22Rv1 (cell line): ENCODE results near the gene ANTXR1.

Experiments used
- H3K27ac ChIP-seq: fragments of 450-650 bp; 2 replicates; pipeline ENCODE4 v1.5.1; 2017
- ZFX ChIP-seq: fragments of 450-650 bp; IDR thresholded peaks from 2 replicates; pipeline ENCODE4 v1.6.1; 2017; ENCODE audit warnings: antibody characterized with exemption, borderline replicate concordance
- TF ChIP-seq, protein P1 (sequence below): fragments of 450-650 bp; IDR thresholded peaks from 2 replicates; pipeline ENCODE4 v1.5.1; 2017; ENCODE audit warnings: mild to moderate bottlenecking

Gene ANTXR1

DNA sequence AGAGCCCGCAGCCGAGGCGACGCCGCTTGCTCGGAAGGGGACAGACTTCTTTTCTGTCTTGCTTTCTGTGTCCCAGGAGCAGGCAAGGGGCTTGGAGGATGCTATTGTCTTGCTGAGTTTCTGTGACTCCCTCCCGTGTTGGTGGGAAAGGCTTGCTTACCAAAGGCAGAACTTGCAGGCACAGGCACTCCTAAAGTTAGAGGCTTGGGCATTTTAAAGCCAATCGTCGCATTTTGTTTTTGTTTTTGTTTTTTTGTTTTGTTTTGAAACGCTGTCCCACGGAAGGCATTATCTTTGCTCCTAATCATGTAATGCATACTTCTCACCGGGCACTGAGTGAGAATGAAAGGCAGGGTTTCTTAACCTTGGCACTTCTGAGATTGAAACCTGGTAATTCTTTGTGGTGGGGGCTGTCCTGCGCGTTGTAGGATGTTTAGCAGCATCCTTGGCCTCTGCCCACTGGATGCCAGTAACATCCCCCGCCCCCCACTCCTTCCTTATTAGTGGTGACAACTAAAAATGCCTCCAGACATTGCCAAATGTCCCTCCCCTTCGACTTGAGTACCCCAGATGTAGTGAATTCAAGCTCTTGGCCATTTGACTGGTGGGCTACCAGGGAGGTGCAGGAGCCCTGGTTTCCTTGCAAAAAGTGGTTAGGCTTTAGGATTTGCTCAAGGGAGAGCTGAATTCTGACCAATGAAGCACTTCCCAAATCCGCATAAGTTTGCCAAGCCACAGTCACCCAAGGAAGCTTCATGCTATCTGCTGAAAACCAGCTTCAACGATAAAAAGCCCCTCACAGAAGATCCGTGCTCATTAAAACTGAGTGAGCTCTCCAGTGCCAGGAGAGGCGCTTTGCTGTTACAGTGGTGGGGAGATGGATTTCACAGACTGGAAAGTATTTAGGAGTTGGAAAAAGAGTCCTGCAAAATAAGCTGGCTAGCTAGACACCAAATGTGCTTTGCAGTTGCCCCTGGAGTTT is 1.2 kb downstream of the ANTXR1 start:
- TF ChIP-seq ZFX: no peak
- TF ChIP-seq, protein P1, sequence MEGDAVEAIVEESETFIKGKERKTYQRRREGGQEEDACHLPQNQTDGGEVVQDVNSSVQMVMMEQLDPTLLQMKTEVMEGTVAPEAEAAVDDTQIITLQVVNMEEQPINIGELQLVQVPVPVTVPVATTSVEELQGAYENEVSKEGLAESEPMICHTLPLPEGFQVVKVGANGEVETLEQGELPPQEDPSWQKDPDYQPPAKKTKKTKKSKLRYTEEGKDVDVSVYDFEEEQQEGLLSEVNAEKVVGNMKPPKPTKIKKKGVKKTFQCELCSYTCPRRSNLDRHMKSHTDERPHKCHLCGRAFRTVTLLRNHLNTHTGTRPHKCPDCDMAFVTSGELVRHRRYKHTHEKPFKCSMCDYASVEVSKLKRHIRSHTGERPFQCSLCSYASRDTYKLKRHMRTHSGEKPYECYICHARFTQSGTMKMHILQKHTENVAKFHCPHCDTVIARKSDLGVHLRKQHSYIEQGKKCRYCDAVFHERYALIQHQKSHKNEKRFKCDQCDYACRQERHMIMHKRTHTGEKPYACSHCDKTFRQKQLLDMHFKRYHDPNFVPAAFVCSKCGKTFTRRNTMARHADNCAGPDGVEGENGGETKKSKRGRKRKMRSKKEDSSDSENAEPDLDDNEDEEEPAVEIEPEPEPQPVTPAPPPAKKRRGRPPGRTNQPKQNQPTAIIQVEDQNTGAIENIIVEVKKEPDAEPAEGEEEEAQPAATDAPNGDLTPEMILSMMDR: no peak
- H3K27ac ChIP-seq: no peak overlapping the region

DNA sequence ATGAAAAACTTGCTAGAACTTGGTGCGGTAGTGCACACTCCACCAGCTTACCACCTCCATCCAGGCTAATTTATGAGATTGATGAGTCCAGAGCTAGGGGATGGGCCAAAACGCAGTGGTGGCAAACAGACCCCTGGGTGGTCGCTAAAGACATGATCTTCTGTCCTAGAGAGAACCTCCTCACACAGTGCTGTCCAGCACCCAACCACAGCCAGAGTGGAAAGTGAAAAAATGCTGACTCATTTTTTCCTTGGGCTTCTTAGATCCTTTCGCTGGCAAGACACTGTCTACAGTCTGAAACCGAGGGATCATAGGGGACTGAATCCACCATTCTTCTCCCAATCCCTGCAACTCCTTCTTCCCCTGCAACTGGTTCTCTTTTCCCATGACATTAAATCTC is 4.1 kb downstream of the ANTXR1 start:
- H3K27ac ChIP-seq: no peak overlapping the region

DNA sequence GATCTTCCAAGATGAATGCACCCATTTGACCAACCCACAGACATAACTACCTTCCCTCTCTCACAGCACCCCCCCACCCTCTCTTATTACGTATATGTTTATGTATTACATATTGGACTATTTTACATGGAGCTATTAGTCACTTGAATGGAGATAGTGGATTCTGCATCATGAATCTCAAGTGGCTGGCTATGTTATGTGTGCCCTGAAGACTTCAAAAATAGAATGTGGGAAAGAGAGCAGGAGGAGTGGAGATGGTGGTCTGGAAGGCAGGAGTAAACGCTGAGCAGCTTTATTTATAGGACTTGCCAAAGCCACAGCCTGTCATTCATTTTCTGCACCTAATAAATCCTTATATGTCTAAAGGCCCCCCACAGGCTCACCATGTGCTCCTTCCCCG is 4.9 kb downstream of the ANTXR1 start:
- H3K27ac ChIP-seq: no peak overlapping the region
- no peak for TF ChIP-seq ZFX
- TF ChIP-seq, protein P1: no peak

More for the DNA sequence above, 4.1 kb downstream of the ANTXR1 start:
- TF ChIP-seq, protein P1: no peak
- no peak for TF ChIP-seq ZFX

DNA sequence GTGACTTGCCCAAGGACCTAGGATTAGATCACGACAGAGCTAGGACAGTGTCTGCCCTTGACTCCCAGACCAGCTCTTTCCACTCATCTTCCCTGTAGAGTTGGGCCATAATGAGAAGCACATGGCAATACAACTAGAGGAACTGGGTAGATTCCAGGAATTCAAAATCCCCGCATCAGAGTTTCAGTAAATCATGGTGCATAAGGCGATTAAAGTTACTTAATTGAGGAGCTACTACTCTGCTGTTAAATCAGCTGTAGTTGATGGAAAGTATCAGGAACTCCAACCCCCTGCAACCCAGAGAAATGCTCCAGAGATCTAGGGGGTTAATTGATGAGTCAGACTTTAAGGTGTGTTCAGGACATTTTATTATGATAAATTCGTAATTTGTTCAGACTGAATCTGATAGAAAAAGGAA is 5.7 kb downstream of the ANTXR1 start:
- H3K27ac ChIP-seq: no peak overlapping the region
- TF ChIP-seq ZFX: no peak
- TF ChIP-seq, protein P1: no peak

DNA sequence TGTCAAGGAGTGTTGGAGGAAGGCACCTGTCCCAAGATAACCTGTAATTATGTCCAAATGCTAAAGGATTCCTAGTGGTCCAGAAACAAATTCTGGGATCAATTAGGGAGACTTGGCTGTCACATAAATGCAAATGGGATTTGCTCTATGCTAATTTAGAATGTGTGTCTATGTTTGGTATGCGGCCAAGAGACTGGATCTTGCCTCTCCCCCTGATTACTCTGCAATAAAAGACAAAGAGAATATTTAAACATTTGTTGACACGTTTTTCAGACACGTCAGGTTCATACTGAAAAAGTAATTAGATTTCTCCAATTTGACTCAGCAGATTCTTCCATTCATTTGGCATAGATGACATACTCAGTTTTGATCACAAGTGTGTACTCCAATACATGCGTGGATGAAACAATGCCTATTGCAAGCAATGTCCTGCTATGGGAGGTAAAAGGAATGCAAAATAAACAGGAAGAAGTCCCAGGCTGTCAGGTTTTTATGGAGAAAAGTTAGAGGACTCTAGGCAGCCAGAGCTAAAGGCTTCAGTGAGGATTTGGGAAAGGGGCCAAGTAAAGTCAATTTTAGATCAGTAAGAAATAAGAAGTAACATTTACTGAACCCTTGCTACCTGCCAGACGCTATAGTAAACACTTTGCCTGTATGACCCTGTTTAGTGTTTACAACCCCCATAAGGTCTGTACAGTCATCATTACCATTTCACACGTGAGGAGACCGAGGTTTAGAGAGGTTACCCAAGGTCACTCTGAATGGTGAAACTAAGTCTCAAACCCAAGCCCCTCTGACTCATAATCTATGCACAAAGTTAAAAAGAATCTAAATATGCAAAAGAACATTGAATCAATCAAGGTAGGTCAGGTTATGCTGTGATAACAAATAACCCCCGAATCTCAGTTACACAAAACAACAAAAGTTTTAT is 7.8 kb downstream of the ANTXR1 start:
- TF ChIP-seq ZFX: no peak
- TF ChIP-seq, protein P1: no peak
- no peak overlapping the region for H3K27ac ChIP-seq

DNA sequence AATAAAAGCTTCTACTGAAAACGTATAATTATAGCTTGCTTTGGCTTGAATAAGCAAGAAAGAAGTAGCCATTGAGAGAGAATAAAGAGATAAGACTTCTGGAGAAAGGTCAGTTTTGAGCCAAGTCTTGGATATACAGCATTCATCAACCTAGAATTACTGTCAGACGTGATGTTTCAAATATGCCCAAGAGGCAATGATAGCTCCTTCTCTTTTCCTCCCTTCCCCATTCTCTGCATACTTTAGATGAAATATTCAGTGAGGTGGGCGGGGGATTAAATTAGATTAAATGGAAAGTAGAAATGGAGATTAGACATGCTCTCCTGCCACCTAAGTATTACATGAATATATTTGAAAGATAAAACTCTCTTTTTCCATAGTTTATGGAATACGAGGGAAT is 8.7 kb downstream of the ANTXR1 start:
- no peak for TF ChIP-seq ZFX
- TF ChIP-seq, protein P1: no peak
- H3K27ac ChIP-seq: no peak overlapping the region
